ENCODE data around the gene STAT5A. TPM values are rescaled to one million over a fixed set of nuclear protein-coding genes. Genes with fewer than 3 reads are reported as not detected.
"Not testable (repeated sequence)": the region's sequence is repeated elsewhere in the genome, so short reads cannot be mapped to it uniquely, and the experiment has no call there.

The STAT5A gene
- total RNA-seq, 1 donor from 2014 or later: 36.1 TPM

DNA sequence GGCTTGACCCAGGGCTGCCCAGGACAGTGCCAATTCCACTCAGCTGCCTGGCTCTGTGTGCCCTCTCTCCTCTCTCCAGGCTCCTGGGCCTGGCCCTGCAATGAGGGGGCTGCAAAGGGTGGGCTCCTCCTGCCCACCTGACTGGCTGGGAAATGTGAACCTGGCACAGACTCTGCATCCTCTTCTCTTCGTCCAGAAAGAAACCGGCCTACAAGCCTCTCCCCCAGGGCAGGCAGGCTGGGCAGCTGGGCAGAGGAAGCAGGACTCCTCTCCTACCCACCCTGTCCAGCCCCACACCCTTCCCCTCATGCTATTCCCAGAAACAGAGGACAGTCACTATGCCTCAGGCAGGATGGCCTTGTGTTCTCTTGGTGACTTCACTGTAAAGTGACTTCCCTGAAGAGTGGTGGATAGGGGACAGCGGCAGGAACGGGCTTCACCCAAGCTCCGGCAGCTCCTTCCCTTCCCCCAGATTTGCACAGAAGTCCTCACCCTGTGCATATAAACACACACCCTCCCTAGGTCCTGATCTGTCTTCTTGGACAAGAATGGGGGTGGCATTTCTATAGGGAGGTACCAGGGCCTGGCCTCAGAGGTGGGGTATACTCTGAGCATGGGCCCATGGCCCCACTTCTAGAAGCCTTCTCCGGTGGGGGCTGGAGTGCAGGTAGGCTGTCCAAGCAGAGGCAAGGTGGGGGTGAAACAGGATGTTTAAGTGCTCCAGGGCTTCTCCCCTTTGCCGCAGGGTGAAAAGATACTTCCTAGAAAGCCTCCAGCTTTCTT is 4.9 kb upstream of the STAT5A start:
- no peak for DNase-seq (ENCODE audit: low read depth, low spot score)

DNA sequence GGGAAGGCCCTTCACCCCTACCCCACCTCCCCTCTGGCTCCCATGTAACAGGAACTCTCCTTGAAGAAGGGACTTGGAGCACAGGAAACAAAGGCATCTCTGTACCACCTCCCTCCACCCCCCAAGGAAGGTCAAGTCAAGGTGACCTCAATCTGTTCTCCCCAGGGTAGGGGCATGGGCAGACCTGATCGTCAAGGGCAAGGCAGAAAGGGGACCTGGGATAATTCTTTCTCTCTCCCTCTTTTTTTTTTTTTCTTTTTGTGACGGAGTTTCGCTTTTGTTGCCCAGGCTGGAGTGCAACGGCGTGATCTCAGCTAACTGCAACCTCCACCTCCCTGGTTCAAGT is 4.3 kb upstream of the STAT5A start:
- DNase-seq (ENCODE audit: low read depth, low spot score): no peak

- DNase-seq (ENCODE audit: low read depth, low spot score): no peak
Measured at GRCh38 chr17:42284566-42284965, 3.7 kb upstream of the STAT5A start.

DNA sequence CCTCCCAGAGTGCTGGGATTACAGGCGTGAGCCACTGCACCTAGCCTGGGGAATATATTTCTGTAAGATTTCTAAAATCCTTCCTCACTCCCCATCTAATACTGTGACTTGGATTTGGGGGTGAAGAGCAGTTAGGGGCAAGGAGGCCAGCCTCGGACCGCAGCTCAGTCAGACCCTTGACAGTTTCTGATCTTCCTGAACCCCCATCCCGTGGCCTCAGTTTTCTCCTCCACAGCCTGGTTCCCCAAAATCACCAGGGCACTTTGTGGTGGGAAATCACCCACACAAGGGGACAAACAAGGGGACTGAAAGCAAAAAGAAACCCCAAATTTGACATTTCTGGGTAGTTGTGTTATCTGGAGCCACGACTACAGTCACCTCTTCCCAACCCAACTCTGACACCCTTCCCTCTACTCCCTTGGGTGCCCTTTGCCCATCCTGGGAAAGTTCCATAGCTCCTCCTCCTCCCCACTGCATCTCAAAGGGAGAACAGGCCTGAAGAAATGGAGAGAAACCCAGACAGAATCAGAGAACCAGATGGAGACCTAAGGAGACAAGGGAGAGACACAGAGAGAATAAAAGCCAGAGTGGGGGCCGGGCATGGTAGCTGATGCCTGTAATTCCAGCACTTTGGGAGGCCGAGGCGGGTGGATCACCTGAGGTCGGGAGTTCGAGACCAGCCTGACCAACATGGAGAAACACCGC is 2.8 kb upstream of the STAT5A start:
- DNase-seq (ENCODE audit: low read depth, low spot score): no peak

DNA sequence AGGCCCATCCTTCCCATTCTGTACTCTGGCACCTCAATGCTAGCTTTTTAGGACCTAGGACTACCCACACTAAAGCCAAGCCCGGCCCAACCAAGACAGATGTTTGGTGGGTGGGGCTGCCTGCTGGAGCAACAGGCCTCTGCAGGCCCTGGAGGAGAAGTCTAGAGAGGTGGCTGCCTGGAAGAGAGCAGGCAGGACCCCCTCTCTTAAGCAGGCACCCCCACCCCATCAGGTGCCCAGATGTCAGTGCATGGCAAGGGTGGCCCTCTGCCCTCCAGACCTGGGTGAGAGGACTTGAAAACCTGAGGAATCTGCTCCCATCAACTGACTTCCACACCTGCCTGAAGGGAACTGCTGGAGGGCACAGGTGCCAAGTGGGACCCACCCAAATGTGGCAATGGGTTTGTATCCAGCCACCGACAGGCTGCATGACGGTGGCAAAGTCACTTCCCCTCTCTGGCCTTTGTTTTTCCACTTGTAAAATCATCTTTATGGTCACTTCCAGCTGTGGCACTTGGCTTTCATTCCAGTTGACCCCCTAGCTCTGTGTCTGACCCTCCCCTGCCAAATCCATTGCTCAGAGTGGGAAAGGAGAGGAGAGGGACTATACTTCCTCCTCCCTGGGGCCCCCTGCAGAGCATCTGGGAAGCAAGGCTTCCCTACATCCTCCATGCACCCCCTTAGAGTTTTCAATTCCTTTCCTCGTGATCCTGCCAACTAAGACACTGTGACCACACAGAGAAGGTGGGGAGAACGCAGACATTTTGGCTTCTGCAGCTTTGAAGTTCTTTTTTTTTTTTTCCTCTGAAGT is 1.7 kb upstream of the STAT5A start:
- DNase-seq (ENCODE audit: low read depth, low spot score): no peak

- no peak for DNase-seq (ENCODE audit: low read depth, low spot score)
Measured at GRCh38 chr17:42287305-42287976, 857 bp upstream of the STAT5A start.

DNA sequence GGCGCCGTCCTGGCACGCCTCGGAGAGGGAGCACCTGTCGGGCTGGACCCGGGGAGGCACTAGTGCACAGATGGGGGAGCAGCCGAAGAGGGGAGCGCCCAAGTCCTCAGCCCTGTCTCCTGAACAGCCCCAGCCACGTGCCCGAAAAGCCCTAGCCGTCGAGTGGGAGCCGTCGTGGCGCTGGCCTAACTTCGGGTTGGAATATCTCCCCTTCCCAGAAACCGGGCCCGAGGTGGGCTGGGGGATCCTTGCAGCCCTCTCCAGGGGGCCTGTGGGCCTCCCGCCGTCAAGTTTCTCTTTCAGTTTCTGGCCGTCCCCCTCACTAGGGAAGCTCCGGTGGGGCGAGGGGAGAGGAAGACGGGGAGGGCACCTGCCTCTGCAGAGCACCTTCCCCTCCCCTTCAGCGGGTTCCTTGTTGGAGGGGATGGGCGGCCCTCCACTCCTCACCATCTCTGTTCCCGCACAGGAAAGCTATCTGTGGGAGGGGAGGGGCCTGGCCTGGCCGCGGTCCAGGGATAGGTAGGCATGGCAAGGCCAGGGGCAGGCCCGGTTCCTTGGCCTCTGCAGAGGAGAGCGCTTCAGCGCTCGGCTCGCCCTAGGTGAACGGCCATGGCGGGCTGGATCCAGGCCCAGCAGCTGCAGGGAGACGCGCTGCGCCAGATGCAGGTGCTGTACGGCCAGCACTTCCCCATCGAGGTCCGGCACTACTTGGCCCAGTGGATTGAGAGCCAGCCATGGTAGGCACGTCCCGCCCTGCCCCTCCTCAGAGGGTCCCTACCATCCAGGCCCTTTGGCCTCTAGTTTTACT is 709 bp downstream of the STAT5A start:
- DNase-seq (ENCODE audit: low read depth, low spot score): no peak

DNA sequence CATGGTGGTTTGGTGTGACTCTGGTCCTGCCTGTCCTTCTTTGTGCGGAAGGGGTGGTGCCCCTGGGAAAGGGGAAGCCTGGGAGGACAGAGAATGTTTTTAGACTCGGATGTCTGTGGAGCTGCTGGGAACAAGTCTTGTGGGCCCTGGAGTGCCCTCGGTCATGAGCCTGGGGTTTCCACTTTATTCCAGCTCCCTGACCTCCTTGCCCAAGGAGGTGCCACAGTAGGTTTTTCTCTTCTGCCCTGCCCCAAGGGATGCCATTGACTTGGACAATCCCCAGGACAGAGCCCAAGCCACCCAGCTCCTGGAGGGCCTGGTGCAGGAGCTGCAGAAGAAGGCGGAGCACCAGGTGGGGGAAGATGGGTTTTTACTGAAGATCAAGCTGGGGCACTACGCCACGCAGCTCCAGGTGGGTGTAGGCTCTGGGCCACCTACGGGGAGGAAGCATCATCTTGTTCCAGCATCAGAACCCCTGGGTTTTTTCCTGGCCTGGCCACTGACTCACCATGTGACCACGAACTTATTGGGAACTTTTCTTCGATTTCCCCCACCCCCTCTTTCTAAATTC is 1.4 kb downstream of the STAT5A start:
- DNase-seq (ENCODE audit: low read depth, low spot score): no peak

DNA sequence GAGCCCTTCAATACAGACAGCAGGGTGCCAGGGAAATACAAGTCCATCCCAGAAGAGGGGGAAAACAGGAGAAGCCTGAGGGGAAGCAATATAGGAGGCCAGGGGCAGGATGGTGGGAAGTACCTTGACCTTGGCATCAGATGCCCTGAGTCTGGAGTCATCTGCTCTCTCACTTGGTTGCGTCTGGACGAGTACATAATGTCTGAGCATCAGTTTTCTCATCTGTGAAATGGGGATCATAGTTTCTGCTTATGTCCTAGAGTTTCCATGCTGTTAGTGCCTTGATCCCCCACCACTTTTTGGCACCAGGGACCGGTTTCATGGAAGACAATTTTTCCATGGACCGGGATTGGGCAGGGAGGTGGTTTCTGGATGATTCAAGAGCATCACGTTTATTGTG is 2.3 kb downstream of the STAT5A start:
- DNase-seq (ENCODE audit: low read depth, low spot score): no peak

DNA sequence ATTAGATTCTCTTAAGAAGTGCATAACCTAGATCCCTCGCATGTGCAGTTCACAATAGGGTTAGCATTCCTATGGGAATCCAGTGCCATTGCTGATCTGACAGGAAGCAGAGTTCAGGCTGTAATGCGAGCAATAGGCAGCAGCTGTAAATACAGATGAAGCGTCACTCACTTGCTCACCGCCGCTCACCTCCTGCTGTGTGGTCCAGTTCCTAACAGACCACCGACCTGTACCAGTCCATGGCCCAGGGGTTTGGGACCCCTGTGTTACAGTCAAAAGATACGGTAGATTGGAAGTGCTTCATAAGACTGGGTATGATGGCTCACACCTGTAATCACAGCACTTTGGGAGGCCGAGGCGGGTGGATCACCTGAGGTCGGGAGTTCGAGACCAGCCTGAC is 2.8 kb downstream of the STAT5A start:
- no peak for DNase-seq (ENCODE audit: low read depth, low spot score)

- DNase-seq (ENCODE audit: low read depth, low spot score): no peak
Measured at GRCh38 chr17:42294469-42295398, 6.4 kb downstream of the STAT5A start.

DNA sequence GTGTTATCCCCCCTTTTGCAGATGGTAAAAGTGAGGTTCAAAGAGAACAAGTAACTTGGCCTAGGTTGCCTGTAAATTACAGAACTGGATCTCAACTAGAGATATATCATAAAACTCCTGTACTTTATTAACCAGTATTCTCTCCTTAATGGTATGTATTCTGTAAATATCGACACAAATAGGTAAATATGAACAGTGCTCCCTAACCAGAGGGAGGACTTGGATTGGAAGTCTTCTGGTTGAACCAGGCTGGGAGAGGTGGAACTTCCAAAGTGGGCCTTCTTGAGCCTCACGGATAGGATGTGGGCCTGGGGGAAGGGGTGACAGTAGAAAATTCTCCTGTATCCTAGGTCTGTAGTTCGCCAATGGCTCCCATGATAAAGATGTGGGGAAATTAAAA is 7.7 kb downstream of the STAT5A start:
- DNase-seq (ENCODE audit: low read depth, low spot score): no peak

GRCh38 chr17:42297775-42298174 is 9.5 kb downstream of the STAT5A start:
- not testable (repeated sequence) for DNase-seq (ENCODE audit: low read depth, low spot score)

DNA sequence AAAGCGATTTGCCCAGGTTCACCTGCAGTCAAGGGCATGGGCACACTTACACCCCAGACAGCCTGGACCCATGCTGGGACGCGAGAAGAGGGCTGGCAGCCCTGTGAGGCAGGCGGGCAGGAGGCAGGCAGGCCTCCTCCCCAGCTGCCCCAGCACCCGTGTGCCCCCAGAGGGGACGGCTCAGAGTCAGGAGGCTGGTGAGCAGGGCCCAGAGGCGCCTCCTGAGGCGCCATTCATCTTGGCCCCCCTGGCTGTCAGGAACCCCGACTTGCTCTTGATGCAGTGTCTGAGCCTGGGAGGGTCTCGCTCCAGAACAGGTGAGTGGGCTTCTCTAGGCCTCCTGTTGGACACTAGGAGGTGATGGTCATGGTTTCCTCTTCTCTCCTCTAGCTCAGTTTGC is 11.1 kb downstream of the STAT5A start:
- DNase-seq (ENCODE audit: low read depth, low spot score): not testable (repeated sequence)

- DNase-seq (ENCODE audit: low read depth, low spot score): not testable (repeated sequence)
Measured at GRCh38 chr17:42299913-42300312, 11.6 kb downstream of the STAT5A start.

DNA sequence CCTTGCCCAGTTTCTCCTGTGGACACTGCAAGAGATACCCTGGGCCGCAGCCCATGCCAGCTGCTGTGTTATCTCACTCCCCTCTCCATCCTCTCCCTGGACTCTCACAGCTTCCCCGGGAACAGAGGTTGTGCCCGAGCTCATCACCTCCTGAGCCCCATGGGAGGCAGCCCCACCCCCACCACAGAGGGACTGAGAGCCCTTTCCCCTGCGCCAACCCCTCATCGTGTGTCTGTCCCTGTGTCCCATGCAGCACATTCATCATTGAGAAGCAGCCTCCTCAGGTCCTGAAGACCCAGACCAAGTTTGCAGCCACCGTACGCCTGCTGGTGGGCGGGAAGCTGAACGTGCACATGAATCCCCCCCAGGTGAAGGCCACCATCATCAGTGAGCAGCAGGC is 12.7 kb downstream of the STAT5A start:
- no peak for DNase-seq (ENCODE audit: low read depth, low spot score)

- no peak for DNase-seq (ENCODE audit: low read depth, low spot score)
Measured at GRCh38 chr17:42303694-42304093, 15.4 kb downstream of the STAT5A start.

DNA sequence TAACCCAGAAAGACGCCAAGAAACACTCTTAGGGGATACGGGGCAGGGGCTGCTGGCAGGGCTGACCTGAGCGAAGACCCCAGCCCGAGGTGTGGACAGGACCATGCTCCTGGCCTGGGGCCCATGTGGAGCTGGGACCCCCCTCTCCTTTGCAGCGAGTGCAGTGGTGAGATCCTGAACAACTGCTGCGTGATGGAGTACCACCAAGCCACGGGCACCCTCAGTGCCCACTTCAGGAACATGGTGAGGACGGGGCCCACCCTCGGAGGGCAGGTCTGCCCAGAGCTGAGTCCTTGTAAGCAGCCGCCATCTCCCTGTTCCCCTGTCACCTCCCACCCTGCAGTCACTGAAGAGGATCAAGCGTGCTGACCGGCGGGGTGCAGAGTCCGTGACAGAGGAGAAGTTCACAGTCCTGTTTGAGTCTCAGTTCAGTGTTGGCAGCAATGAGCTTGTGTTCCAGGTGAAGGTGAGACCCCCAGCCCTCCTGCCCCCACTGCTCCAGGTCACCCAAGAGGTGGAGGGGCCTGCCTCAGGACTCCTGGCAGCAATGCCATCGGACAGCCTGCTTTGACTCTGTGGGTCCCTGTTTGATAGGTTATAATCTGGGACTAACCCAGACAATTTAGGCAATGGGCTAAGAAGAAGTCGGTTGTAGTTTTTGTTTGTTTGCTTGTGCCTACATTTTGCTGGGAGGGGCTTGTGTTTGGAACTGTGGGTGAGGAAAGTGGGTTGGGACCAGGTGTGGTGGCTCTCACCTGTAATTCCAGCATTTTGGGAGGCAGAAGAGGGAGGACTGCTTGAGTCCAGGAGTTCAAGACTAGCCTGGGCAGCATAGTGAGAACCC is 16.1 kb downstream of the STAT5A start:
- DNase-seq (ENCODE audit: low read depth, low spot score): no peak

DNA sequence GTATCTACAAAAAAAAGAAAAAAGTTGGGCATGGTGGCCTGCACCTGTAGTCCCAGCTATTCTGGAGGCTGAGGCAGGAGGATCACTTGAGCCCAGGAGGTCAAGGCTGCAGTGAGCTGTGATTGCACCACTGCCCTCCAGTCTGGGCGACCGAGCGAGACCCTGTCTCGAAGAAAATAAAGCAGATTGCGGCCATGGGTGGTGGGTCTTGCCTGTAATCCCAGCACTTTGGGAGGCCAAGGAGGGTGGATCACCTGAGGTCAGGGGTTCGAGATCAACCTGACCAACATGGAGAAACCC is 16.7 kb downstream of the STAT5A start:
- DNase-seq (ENCODE audit: low read depth, low spot score): not testable (repeated sequence)

Data from pulmonary artery endothelial cell (primary cell).